ENCODE data around the gene MLLT3.

Gene MLLT3

GRCh38 chr9:20528253-20528652 is 94.0 kb downstream of the MLLT3 start:
- Histone ChIP-seq H3K9me3 (ENCODE audit: insufficient read depth, low read depth, low read length) (no peaks in the 10 kb centered on the region), H3K27me3 (ENCODE audit: insufficient read depth, low read length, poor library complexity, severe bottlenecking) (no peaks in the 10 kb centered on the region), H3F3A (ENCODE audit: low read depth) (no peaks in the 10 kb centered on the region), H3K4me2 (ENCODE audit: low read depth, low read length, poor library complexity, severe bottlenecking) (peak overlapping the region; percentile 75), H3K9me2 (replicated peaks; ENCODE audit: low read depth, low read length) (no peaks in the 10 kb centered on the region), H3K79me2 (ENCODE audit: insufficient read depth, low read length) (peaks cover 86% of the 10 kb centered on the region), H2AFZ (ENCODE audit: low read length) (no peak overlapping the region), H4K20me1 (ENCODE audit: insufficient read depth, low read length, poor library complexity, severe bottlenecking) (peaks cover 18% of the 10 kb centered on the region), H3K9ac (ENCODE audit: low read depth, low read length, poor library complexity, severe bottlenecking) (no peak overlapping the region), H3K4me3 (ENCODE audit: low read length, poor library complexity, severe bottlenecking) (peak overlapping the region; percentile 58), H3K4me1 (ENCODE audit: insufficient read depth, low read length, poor library complexity, severe bottlenecking) (peaks cover 65% of the 10 kb centered on the region), H3K36me3 (ENCODE audit: insufficient read depth, low read length) (no peaks in the 10 kb centered on the region)
- TF ChIP-seq, protein P1, sequence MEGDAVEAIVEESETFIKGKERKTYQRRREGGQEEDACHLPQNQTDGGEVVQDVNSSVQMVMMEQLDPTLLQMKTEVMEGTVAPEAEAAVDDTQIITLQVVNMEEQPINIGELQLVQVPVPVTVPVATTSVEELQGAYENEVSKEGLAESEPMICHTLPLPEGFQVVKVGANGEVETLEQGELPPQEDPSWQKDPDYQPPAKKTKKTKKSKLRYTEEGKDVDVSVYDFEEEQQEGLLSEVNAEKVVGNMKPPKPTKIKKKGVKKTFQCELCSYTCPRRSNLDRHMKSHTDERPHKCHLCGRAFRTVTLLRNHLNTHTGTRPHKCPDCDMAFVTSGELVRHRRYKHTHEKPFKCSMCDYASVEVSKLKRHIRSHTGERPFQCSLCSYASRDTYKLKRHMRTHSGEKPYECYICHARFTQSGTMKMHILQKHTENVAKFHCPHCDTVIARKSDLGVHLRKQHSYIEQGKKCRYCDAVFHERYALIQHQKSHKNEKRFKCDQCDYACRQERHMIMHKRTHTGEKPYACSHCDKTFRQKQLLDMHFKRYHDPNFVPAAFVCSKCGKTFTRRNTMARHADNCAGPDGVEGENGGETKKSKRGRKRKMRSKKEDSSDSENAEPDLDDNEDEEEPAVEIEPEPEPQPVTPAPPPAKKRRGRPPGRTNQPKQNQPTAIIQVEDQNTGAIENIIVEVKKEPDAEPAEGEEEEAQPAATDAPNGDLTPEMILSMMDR (conservative IDR thresholded peaks at IDR 0.05; ENCODE audit: low read length): no peak
- TF ChIP-seq EZH2phosphoT487 (IDR thresholded peaks at IDR 0.05; ENCODE audit: borderline replicate concordance): no peak

DNA sequence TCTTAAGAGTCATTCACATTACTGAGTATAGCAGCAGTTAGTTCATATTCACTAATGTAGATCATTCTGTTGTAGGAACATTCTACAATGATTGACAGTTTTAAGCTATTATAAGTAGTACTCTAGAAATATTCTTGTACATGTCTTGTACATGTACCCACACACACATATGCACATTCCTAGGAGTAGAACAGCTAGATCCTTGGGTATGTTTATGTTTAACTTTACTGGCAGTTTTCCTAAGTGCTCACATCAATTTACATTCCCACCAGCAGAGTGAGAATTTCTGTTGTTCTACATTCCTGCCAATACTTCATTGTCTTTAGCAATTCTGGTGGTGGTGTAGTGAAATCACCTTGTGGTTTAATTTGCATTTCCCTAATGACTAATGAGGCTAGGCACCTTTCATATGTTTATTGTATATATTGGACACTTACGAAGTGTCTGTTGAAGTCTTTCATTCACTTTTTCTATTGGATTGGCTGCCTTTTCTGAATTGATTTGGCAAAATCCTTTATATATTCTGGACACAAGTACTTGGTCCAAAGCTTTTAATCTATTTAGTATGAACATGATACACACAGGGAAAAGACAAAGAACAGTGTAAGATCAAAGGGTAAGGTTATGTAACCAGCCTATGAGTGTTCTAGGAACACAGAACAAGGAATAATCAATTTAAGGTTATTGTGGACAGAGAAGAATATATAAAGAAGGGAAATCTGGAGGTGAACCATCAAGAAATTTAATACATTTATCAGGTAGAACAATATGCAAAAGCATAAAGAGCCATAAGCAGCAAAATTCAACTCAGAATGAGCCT is 95.6 kb downstream of the MLLT3 start:
- no peaks in the 10 kb centered on the region for H3K36me3 ChIP-seq (ENCODE audit: insufficient read depth, low read length)
- TF ChIP-seq EZH2phosphoT487 (IDR thresholded peaks at IDR 0.05; ENCODE audit: borderline replicate concordance): no peak
- TF ChIP-seq, protein P1 (conservative IDR thresholded peaks at IDR 0.05; ENCODE audit: low read length): no peak
- no peak overlapping the region for H3K4me3 ChIP-seq (ENCODE audit: low read length, poor library complexity, severe bottlenecking)
- H3K9me2 ChIP-seq (replicated peaks; ENCODE audit: low read depth, low read length): no peaks in the 10 kb centered on the region
- H3K9ac ChIP-seq (ENCODE audit: low read depth, low read length, poor library complexity, severe bottlenecking): no peak overlapping the region
- no peak overlapping the region for H2AFZ ChIP-seq (ENCODE audit: low read length)
- no peaks in the 10 kb centered on the region for H3K9me3 ChIP-seq (ENCODE audit: insufficient read depth, low read depth, low read length)
- H4K20me1 ChIP-seq (ENCODE audit: insufficient read depth, low read length, poor library complexity, severe bottlenecking): peaks cover 18% of the 10 kb centered on the region
- peaks cover 90% of the 10 kb centered on the region for H3K79me2 ChIP-seq (ENCODE audit: insufficient read depth, low read length)
- H3K27me3 ChIP-seq (ENCODE audit: insufficient read depth, low read length, poor library complexity, severe bottlenecking): no peaks in the 10 kb centered on the region
- H3F3A ChIP-seq (ENCODE audit: low read depth): no peaks in the 10 kb centered on the region
- H3K4me2 ChIP-seq (ENCODE audit: low read depth, low read length, poor library complexity, severe bottlenecking): peak overlapping the region; percentile 2
- peaks cover 64% of the 10 kb centered on the region for H3K4me1 ChIP-seq (ENCODE audit: insufficient read depth, low read length, poor library complexity, severe bottlenecking)

GRCh38 chr9:20524776-20525175 is 97.5 kb downstream of the MLLT3 start:
- TF ChIP-seq, protein P1 (conservative IDR thresholded peaks at IDR 0.05; ENCODE audit: low read length): peak; percentile 79
- no peak for TF ChIP-seq EZH2phosphoT487 (IDR thresholded peaks at IDR 0.05; ENCODE audit: borderline replicate concordance)
- no peaks in the 10 kb centered on the region for H3K36me3 ChIP-seq (ENCODE audit: insufficient read depth, low read length)
- no peaks in the 10 kb centered on the region for H3K9me3 ChIP-seq (ENCODE audit: insufficient read depth, low read depth, low read length)
- H3K4me1 ChIP-seq (ENCODE audit: insufficient read depth, low read length, poor library complexity, severe bottlenecking): peaks cover 56% of the 10 kb centered on the region
- H3K9ac ChIP-seq (ENCODE audit: low read depth, low read length, poor library complexity, severe bottlenecking): no peak overlapping the region
- H4K20me1 ChIP-seq (ENCODE audit: insufficient read depth, low read length, poor library complexity, severe bottlenecking): peaks cover 25% of the 10 kb centered on the region
- no peak overlapping the region for H2AFZ ChIP-seq (ENCODE audit: low read length)
- no peak overlapping the region for H3K4me2 ChIP-seq (ENCODE audit: low read depth, low read length, poor library complexity, severe bottlenecking)
- no peaks in the 10 kb centered on the region for H3K27me3 ChIP-seq (ENCODE audit: insufficient read depth, low read length, poor library complexity, severe bottlenecking)
- no peaks in the 10 kb centered on the region for H3F3A ChIP-seq (ENCODE audit: low read depth)
- no peak overlapping the region for H3K4me3 ChIP-seq (ENCODE audit: low read length, poor library complexity, severe bottlenecking)
- H3K9me2 ChIP-seq (replicated peaks; ENCODE audit: low read depth, low read length): no peaks in the 10 kb centered on the region
- H3K79me2 ChIP-seq (ENCODE audit: insufficient read depth, low read length): peaks cover 92% of the 10 kb centered on the region

Measured in Loucy (cell line).